ENCODE measurements around the gene KRT76.

The KRT76 gene

DNA sequence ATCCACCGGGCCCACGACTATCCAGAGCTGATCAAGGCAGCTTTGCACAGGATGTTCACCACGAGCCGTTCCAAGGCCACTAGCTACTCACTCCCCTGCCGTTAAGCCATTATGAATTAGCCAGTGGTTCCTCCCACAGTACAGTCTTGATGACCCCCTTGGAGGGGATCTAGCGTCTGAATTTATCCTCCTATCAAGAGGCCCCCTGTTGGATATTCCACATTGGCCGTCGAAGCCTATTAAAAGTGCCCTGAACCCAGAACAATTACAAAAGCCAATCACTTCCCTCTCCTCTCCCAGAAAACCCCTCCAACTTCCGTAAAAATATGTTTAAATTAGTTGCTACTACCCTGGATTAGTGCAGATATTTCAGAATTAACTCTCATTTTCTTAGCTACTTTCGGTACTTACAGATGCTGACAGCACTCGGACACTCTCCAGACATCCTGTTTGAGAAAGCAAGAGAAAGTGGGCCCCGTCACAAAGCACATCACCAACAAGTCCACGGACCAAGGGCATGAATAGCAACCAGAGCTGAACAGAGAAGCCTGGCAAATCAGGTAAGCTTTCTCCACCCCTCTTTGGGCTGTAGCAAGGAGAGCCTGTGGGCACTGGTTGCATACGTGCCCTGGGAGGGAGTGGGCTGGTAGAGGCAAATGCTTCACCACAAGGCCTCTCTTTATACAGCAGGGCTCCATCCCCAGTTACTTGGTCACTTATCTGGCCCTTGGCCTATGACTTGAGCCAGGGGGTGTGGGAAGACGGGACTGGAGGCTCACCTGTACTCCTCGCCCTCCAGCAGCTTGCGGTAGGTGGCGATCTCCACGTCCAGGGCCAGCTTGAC, 13.5 kb upstream of the KRT76 start:
- H3K36me3 ChIP-seq (ENCODE audit: insufficient read depth, low read length): no peaks in the 10 kb centered on the region
- no peak for TF ChIP-seq EZH2 (IDR thresholded peaks at IDR 0.05; ENCODE audit: borderline replicate concordance, low read length)
- TF ChIP-seq, protein P1, sequence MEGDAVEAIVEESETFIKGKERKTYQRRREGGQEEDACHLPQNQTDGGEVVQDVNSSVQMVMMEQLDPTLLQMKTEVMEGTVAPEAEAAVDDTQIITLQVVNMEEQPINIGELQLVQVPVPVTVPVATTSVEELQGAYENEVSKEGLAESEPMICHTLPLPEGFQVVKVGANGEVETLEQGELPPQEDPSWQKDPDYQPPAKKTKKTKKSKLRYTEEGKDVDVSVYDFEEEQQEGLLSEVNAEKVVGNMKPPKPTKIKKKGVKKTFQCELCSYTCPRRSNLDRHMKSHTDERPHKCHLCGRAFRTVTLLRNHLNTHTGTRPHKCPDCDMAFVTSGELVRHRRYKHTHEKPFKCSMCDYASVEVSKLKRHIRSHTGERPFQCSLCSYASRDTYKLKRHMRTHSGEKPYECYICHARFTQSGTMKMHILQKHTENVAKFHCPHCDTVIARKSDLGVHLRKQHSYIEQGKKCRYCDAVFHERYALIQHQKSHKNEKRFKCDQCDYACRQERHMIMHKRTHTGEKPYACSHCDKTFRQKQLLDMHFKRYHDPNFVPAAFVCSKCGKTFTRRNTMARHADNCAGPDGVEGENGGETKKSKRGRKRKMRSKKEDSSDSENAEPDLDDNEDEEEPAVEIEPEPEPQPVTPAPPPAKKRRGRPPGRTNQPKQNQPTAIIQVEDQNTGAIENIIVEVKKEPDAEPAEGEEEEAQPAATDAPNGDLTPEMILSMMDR (IDR thresholded peaks at IDR 0.05; ENCODE audit: low read length): no peak
- H3K9ac ChIP-seq (ENCODE audit: low read length): no peak overlapping the region
- H3K4me1 ChIP-seq (ENCODE audit: insufficient read depth, low read length, severe bottlenecking): no peaks in the 10 kb centered on the region
- no peaks in the 10 kb centered on the region for H4K20me1 ChIP-seq (ENCODE audit: insufficient read depth, low read length)
- no peaks in the 10 kb centered on the region for H3F3A ChIP-seq (ENCODE audit: insufficient read depth, low read length)
- H3K9me3 ChIP-seq (ENCODE audit: low read length): no peaks in the 10 kb centered on the region
- no peaks in the 10 kb centered on the region for H3K27me3 ChIP-seq (ENCODE audit: insufficient read depth, low read length)
- H2AFZ ChIP-seq (ENCODE audit: low read length): no peak overlapping the region
- H3K4me2 ChIP-seq (ENCODE audit: low read length): no peak overlapping the region
- H3K4me3 ChIP-seq (ENCODE audit: low read depth, low read length, poor library complexity, severe bottlenecking): no peak overlapping the region
- H3K79me2 ChIP-seq (ENCODE audit: insufficient read depth, low read length): no peaks in the 10 kb centered on the region
- no peak overlapping the region for H3K27ac ChIP-seq (ENCODE audit: low read depth, low read length, poor library complexity, severe bottlenecking)
- no peaks in the 10 kb centered on the region for H3K9me2 ChIP-seq (ENCODE audit: low read depth, low read length)

DNA sequence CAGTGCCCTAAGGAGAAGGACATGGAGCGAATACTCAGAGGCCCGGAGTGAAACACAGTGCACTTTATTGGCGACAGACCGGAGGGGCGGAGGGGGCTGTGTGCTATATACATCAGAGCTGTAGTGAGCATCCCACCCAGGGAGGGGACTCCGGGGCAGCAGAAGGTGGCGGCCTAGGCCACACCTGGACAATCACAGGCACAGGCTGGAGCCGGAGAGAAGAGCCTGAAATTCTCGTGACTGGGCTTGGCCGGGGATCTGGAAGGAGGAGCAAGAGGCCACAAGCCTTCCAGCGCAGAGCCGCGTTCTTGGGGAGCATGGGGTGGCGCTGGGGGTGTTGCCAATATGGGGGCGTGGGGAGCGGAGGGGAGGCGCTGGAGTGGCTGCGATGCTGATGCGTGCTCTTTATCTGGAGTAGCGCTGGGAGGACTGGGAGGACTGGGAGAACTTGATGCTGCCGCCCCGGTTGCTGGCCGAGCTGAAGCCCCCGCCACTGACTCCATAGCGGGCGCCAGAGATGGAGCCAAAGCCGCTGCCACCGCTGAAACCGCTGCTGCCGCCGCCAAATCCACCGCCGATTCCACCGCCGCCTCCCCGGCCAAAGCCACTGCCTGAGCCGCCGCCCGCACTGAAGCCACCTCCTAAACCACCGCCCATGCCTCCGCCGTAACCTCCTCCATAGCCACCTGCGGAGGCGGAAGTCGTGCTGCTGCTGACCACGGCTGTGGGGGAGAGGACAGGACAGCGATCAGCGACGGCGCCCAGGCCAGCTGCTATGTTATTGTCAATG, 12.7 kb upstream of the KRT76 start:
- TF ChIP-seq, protein P1 (IDR thresholded peaks at IDR 0.05; ENCODE audit: low read length): no peak
- TF ChIP-seq EZH2 (IDR thresholded peaks at IDR 0.05; ENCODE audit: borderline replicate concordance, low read length): no peak
- H2AFZ ChIP-seq (ENCODE audit: low read length): no peak overlapping the region
- H3K27ac ChIP-seq (ENCODE audit: low read depth, low read length, poor library complexity, severe bottlenecking): no peak overlapping the region
- no peaks in the 10 kb centered on the region for H3K79me2 ChIP-seq (ENCODE audit: insufficient read depth, low read length)
- no peaks in the 10 kb centered on the region for H3K9me3 ChIP-seq (ENCODE audit: low read length)
- no peaks in the 10 kb centered on the region for H3K36me3 ChIP-seq (ENCODE audit: insufficient read depth, low read length)
- no peak overlapping the region for H3K4me2 ChIP-seq (ENCODE audit: low read length)
- no peaks in the 10 kb centered on the region for H3K27me3 ChIP-seq (ENCODE audit: insufficient read depth, low read length)
- no peaks in the 10 kb centered on the region for H3F3A ChIP-seq (ENCODE audit: insufficient read depth, low read length)
- H3K9me2 ChIP-seq (ENCODE audit: low read depth, low read length): no peaks in the 10 kb centered on the region
- H3K4me1 ChIP-seq (ENCODE audit: insufficient read depth, low read length, severe bottlenecking): no peaks in the 10 kb centered on the region
- no peaks in the 10 kb centered on the region for H4K20me1 ChIP-seq (ENCODE audit: insufficient read depth, low read length)
- no peak overlapping the region for H3K9ac ChIP-seq (ENCODE audit: low read length)
- H3K4me3 ChIP-seq (ENCODE audit: low read depth, low read length, poor library complexity, severe bottlenecking): no peak overlapping the region

DNA sequence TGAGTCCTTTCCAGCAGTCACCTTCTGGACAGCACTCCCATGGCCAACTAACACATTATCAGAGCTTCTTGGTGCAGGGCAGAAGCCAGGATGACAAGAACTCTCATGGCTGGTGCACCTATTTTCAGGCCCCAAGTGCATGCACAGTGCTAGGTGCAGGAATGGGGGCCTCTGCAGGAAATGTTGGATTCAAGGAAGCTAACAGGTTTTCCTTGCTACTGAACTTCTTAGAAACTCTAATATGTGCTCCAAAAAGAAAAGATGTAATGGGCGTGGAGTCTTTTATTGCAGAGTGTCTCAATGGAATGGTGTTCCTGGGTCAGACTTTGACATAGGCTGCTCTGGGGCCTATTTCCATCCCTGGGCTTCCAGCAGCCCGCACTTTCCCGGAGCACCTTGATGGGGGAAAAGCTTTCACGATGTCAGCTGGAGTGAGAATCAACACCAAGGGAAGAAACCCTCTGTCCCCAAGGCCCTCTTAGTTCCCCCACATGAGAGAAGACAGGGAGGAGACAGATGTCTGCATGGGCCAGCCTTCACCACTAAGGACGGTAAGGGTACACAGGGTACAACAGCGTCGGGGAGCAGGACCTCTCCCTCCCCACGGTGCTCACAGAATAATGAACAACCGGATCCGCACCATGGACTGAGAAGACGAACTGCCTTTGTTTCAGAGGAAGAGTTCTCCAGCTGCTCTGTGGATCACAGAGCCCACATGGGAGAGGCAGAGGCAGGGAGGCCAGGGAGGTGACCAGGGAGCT, 11.9 kb upstream of the KRT76 start:
- no peaks in the 10 kb centered on the region for H3K79me2 ChIP-seq (ENCODE audit: insufficient read depth, low read length)
- no peak overlapping the region for H3K4me3 ChIP-seq (ENCODE audit: low read depth, low read length, poor library complexity, severe bottlenecking)
- no peaks in the 10 kb centered on the region for H3F3A ChIP-seq (ENCODE audit: insufficient read depth, low read length)
- H3K4me1 ChIP-seq (ENCODE audit: insufficient read depth, low read length, severe bottlenecking): no peaks in the 10 kb centered on the region
- TF ChIP-seq, protein P1 (IDR thresholded peaks at IDR 0.05; ENCODE audit: low read length): no peak
- no peak for TF ChIP-seq EZH2 (IDR thresholded peaks at IDR 0.05; ENCODE audit: borderline replicate concordance, low read length)
- no peak overlapping the region for H3K27ac ChIP-seq (ENCODE audit: low read depth, low read length, poor library complexity, severe bottlenecking)
- no peaks in the 10 kb centered on the region for H3K9me3 ChIP-seq (ENCODE audit: low read length)
- H3K9me2 ChIP-seq (ENCODE audit: low read depth, low read length): no peaks in the 10 kb centered on the region
- H2AFZ ChIP-seq (ENCODE audit: low read length): no peak overlapping the region
- H3K36me3 ChIP-seq (ENCODE audit: insufficient read depth, low read length): no peaks in the 10 kb centered on the region
- H3K9ac ChIP-seq (ENCODE audit: low read length): no peak overlapping the region
- no peak overlapping the region for H3K4me2 ChIP-seq (ENCODE audit: low read length)
- H3K27me3 ChIP-seq (ENCODE audit: insufficient read depth, low read length): no peaks in the 10 kb centered on the region
- H4K20me1 ChIP-seq (ENCODE audit: insufficient read depth, low read length): no peaks in the 10 kb centered on the region
